Panc1 (cell line): ENCODE measurements around the gene SETD2. TPM values are rescaled to one million over a fixed set of nuclear protein-coding genes. Genes with fewer than 3 reads are reported as not detected.

Source experiments
- ATAC-seq: fragments of 200-7000 bp; cut with Tn5 transposase; 2 replicates; pipeline ENCODE4 v1.9.1; 2020; ENCODE audit warnings: mild to moderate bottlenecking, moderate library complexity
- BruUV-seq: library from RNA; stranded (reverse); fragments of 400-500 nt; replicated peaks from 2 replicates; lab custom pipeline; 2021; lab: Mats Ljungman, UMichigan
- CTCF ChIA-PET: fragments of 300-600 bp; sonication (Branson Sonifier 250); formaldehyde crosslinking; loops from one replicate; lab custom pipeline; 2022; ENCODE audit warnings: antibody characterized with exemption; lab: Charles Lee
- POLR2A ChIA-PET: fragments of 300-600 bp; sonication (Branson Sonifier 250); formaldehyde crosslinking; loops from one replicate; lab custom pipeline; 2022; ENCODE audit warnings: antibody characterized with exemption; lab: Charles Lee
- DNase-seq: peaks from one replicate; pipeline ENCODE4 v3.0.0-alpha.2; 2010; ENCODE audit warnings: low read depth, low spot score
- H3K27ac ChIP-seq: 2 replicates; pipeline ENCODE4 v1.5.1; 2011; ENCODE audit warnings: mild to moderate bottlenecking, low read length, inconsistent platforms
- H3K27me3 ChIP-seq: fragments of 200-500 bp; sonication (Bioruptor generic); 2 replicates; pipeline ENCODE4 v1.6.0; 2014; ENCODE audit warnings: low read length, inconsistent platforms; ENCODE audit not compliant: control insufficient read depth, insufficient read depth
- H3K36me3 ChIP-seq: fragments of 200-500 bp; sonication (Bioruptor generic); 2 replicates; pipeline ENCODE4 v1.5.1; 2014; ENCODE audit warnings: inconsistent platforms, mild to moderate bottlenecking, low read length, moderate library complexity; ENCODE audit not compliant: control insufficient read depth, insufficient read depth
- H3K4me1 ChIP-seq: 2 replicates; pipeline ENCODE4 v1.5.1; 2011; ENCODE audit warnings: inconsistent platforms, mild to moderate bottlenecking, low read length, moderate library complexity; ENCODE audit not compliant: control insufficient read depth, insufficient read depth
- H3K4me3 ChIP-seq, 2 experiments: 2 replicates each; pipeline ENCODE4 v1.5.1; 2011 to 2012; ENCODE audit warnings: low read depth in 2 of 2, low read length in 2 of 2, mild to moderate bottlenecking in 2 of 2, inconsistent platforms in 1 of 2, moderate library complexity in 1 of 2
- H3K9me3 ChIP-seq: fragments of 200-500 bp; sonication (Bioruptor generic); 2 replicates; pipeline ENCODE4 v1.5.1; 2014; ENCODE audit warnings: low read depth, mild to moderate bottlenecking, inconsistent platforms, low read length, moderate library complexity; ENCODE audit not compliant: control insufficient read depth, insufficient read depth
- CTCF ChIP-seq: fragments of 450-650 bp; IDR thresholded peaks from 2 replicates; pipeline ENCODE4 v1.5.1; 2017; ENCODE audit warnings: mild to moderate bottlenecking
- POLR2AphosphoS5 ChIP-seq: IDR thresholded peaks from 2 replicates; pipeline ENCODE4 v1.6.1; 2012; ENCODE audit warnings: mild to moderate bottlenecking, low read depth, low read length, moderate library complexity
- REST ChIP-seq, 2 experiments: IDR thresholded peaks; 2 replicates each; pipeline ENCODE4 v1.6.1; 2011 to 2012; ENCODE audit warnings: low read depth in 2 of 2, control low read depth in 1 of 2, low read length in 1 of 2, mild to moderate bottlenecking in 1 of 2, moderate library complexity in 1 of 2; ENCODE audit not compliant: insufficient read depth in 1 of 2
- SIN3A ChIP-seq: IDR thresholded peaks from 2 replicates; pipeline ENCODE4 v1.6.1; 2012; ENCODE audit warnings: low read depth, mild to moderate bottlenecking, low read length, moderate library complexity, borderline replicate concordance; ENCODE audit not compliant: insufficient read depth
- TCF7L2 ChIP-seq: IDR thresholded peaks from 2 replicates; pipeline ENCODE4 v1.6.1; 2011; ENCODE audit warnings: mild to moderate bottlenecking, low read depth, low read length, inconsistent platforms
- in situ Hi-C: cut with HindIII; loops from 2 replicates; pipeline ENCODE4 v1.10.0; 2016; ENCODE audit warnings: low sequenced_read_pairs, low pct_unique_long_range_greater_than_20kb
- intact Hi-C: fragments of 100-400 bp; cut with micrococcal nuclease; formaldehyde crosslinking; loops from one replicate; pipeline ENCODE4 v1.10.0; 2022; ENCODE audit not compliant: unreplicated experiment
- total RNA-seq: library from RNA; stranded (reverse); gene quantifications from one replicate; pipeline ENCODE4 v1.2.1, GENCODE V29; 2021; ENCODE audit not compliant: unreplicated experiment

The SETD2 gene
- total RNA-seq, 1 experiment from 2014 or later: 32.6 TPM

GRCh38 chr3:47002171-47003055, 161.5 kb downstream of the SETD2 start:
- no peak for TF ChIP-seq CTCF
- no peak for TF ChIP-seq TCF7L2
- no peak for TF ChIP-seq POLR2AphosphoS5
- TF ChIP-seq REST (IDR thresholded peaks at IDR 0.05; ENCODE audit: insufficient read depth in 1 of 2, low read depth in 2 of 2, low read length in 1 of 2): no peak
- no peak for TF ChIP-seq SIN3A
- ChIA-PET CTCF (no interaction called here), POLR2A (no interaction called here)
- in situ Hi-C loops (no loop called here), intact Hi-C loops (no loop called here)
- no peak overlapping the region for H3K4me3 ChIP-seq
- ATAC-seq: no peak
- H3K4me1 ChIP-seq: no peaks in the 10 kb centered on the region
- BruUV-seq: no TSS peak
- H3K9me3 ChIP-seq: no peaks in the 10 kb centered on the region
- 0 out of 2 replicates have a peak, but pooled peaks cover 2% of the 10 kb centered on the region for H3K36me3 ChIP-seq
- H3K27ac ChIP-seq: no peak overlapping the region
- DNase-seq: no peak
- H3K27me3 ChIP-seq: no peaks in the 10 kb centered on the region

- TF ChIP-seq REST (IDR thresholded peaks at IDR 0.05; ENCODE audit: insufficient read depth in 1 of 2, low read depth in 2 of 2, low read length in 1 of 2) (no peak), TCF7L2 (no peak), CTCF (no peak), SIN3A (no peak), POLR2AphosphoS5 (no peak)
- H3K4me1 ChIP-seq: no peaks in the 10 kb centered on the region
- ChIA-PET POLR2A (no interaction called here), CTCF (no interaction called here)
- H3K4me3 ChIP-seq: no peak overlapping the region
- no peak overlapping the region for H3K27ac ChIP-seq
- intact Hi-C loops (no loop called here), in situ Hi-C loops (no loop called here)
- DNase-seq (no peak), ATAC-seq (no peak)
- no peaks in the 10 kb centered on the region for H3K27me3 ChIP-seq
- no TSS peak for BruUV-seq
- no peaks in the 10 kb centered on the region for H3K9me3 ChIP-seq
- 0 out of 2 replicates have a peak, but pooled peaks cover 2% of the 10 kb centered on the region for H3K36me3 ChIP-seq
Observed at GRCh38 chr3:47001731-47002170, 162.2 kb downstream of the SETD2 start.
